Keratinocyte (primary cell): ENCODE measurements around the gene DOCK3.

ENCODE experiments used
- CTCF ChIP-seq, 3 experiments: IDR thresholded peaks in 1 of 3; conservative IDR thresholded peaks in 1 of 3; optimal IDR thresholded peaks in 1 of 3; 2 replicates in 2 of 3; 3 replicates in 1 of 3; pipeline versions ENCODE3 to v1.5.1; 2011; ENCODE audit warnings: low read length in 3 of 3, mild to moderate bottlenecking in 3 of 3, moderate library complexity in 2 of 3, control low read depth in 1 of 3, inconsistent platforms in 1 of 3; ENCODE audit not compliant: insufficient read depth in 2 of 3; ENCODE audit errors: extremely low read depth in 1 of 3
- EZH2 ChIP-seq: IDR thresholded peaks from one replicate; pipeline ENCODE4 v1.6.1; 2012; ENCODE audit warnings: inconsistent platforms, mild to moderate bottlenecking, low read length, moderate library complexity

DNA sequence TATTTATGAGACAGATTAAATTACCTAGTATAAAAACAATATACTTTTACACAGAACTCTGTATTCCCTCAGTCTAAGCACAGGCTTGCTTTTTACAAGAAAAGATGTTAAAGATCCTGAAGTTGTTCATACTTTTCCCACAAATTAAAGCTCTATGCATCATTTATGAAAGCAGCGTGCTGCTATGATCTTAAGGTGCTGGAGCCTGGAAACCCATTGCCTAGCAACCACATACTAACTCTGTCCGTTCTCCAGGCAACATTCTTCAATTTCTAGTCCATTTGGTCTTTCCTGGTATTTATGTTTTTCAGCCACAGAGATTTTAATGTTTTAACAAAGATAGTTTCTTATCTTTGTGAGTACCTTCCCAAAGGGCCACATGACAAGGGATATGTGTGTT is 312.0 kb downstream of the DOCK3 start:
- TF ChIP-seq CTCF (optimal IDR thresholded peaks at IDR 0.05 in 1 of 3, IDR thresholded peaks at IDR 0.05 in 1 of 3, conservative IDR thresholded peaks at IDR 0.05 in 1 of 3; ENCODE audit: extremely low read depth in 1 of 3, insufficient read depth in 2 of 3, low read length in 3 of 3) (no peak), EZH2 (no peak)
